Effector memory CD4-positive, alpha-beta T cell (primary cell): Measurements from ENCODE around the gene OR52D1.

Experiments
- DNase-seq, 3 donors: peaks; one replicate each; pipeline ENCODE4 v3.0.0-alpha.2; 2020
- H3K27ac ChIP-seq: 2 replicates; pipeline ENCODE4 v1.7.0; 2013; ENCODE audit warnings: mild to moderate bottlenecking, low read length, moderate library complexity; ENCODE audit not compliant: insufficient read depth, poor library complexity, severe bottlenecking
- H3K27me3 ChIP-seq: replicated peaks from 2 replicates; pipeline ENCODE4 v1.7.0; 2013; ENCODE audit warnings: mild to moderate bottlenecking, low read length; ENCODE audit not compliant: insufficient read depth, control insufficient read depth, poor library complexity, severe bottlenecking
- H3K36me3 ChIP-seq: 2 replicates; pipeline ENCODE4 v1.7.0; 2013; ENCODE audit warnings: mild to moderate bottlenecking, low read length, moderate library complexity; ENCODE audit not compliant: control insufficient read depth, insufficient read depth
- H3K4me1 ChIP-seq: 2 replicates; pipeline ENCODE4 v1.7.0; 2013; ENCODE audit warnings: low read length, mild to moderate bottlenecking; ENCODE audit not compliant: control insufficient read depth, insufficient read depth, poor library complexity, severe bottlenecking
- H3K4me3 ChIP-seq: 2 replicates; pipeline ENCODE4 v1.7.0; 2013; ENCODE audit warnings: low read length, low read depth, mild to moderate bottlenecking; ENCODE audit not compliant: insufficient read depth, poor library complexity, severe bottlenecking
- H3K9me3 ChIP-seq: 2 replicates; pipeline ENCODE4 v1.7.0; 2013; ENCODE audit warnings: mild to moderate bottlenecking, low read length, moderate library complexity; ENCODE audit not compliant: control insufficient read depth

OR52D1 gene

GRCh38 chr11:5508605-5509004 lies 20.1 kb downstream of the OR52D1 start:
- Histone ChIP-seq H3K4me3 (no peak overlapping the region), H3K4me1 (no peaks in the 10 kb centered on the region), H3K27me3 (no peaks in the 10 kb centered on the region), H3K36me3 (no peaks in the 10 kb centered on the region), H3K27ac (no peak overlapping the region), H3K9me3 (no peaks in the 10 kb centered on the region)
- DNase-seq, result no peak

- no peaks in the 10 kb centered on the region for H3K36me3 ChIP-seq
- H3K9me3 ChIP-seq, result no peaks in the 10 kb centered on the region
- H3K4me1 ChIP-seq, result no peaks in the 10 kb centered on the region
- H3K27me3 ChIP-seq, result no peaks in the 10 kb centered on the region
- no peak for DNase-seq
- H3K4me3 ChIP-seq, result no peak within 1 kb of the TSS
- no peak within 1 kb of the TSS for H3K27ac ChIP-seq
Observed at GRCh38 chr11:5509803-5510202, 21.3 kb downstream of the OR52D1 start, which contains the start of gene UBQLN3. TSS of gene UBQLN3 (minus strand) at chr11:5509957. CDS start at chr11:5509558, 399 bp downstream.

- H3K9me3 ChIP-seq, result no peaks in the 10 kb centered on the region
- no peaks in the 10 kb centered on the region for H3K36me3 ChIP-seq
- no peak overlapping the region for H3K4me3 ChIP-seq
- no peaks in the 10 kb centered on the region for H3K4me1 ChIP-seq
- no peak overlapping the region for H3K27ac ChIP-seq
- no peaks in the 10 kb centered on the region for H3K27me3 ChIP-seq
- DNase-seq, result no peak
Observed at GRCh38 chr11:5514841-5515240, 26.4 kb downstream of the OR52D1 start.

- H3K27ac ChIP-seq, result no peak within 1 kb of the TSS
- no peak for DNase-seq
Observed at GRCh38 chr11:5516599-5516998, 28.1 kb downstream of the OR52D1 start, which contains the start of gene UBQLNL. TSS of gene UBQLNL (minus strand) at chr11:5516699. CDS start at chr11:5516441, 258 bp downstream.

GRCh38 chr11:5521540-5521939 lies 33.1 kb downstream of the OR52D1 start:
- Histone ChIP-seq H3K27me3 (no peaks in the 10 kb centered on the region), H3K4me3 (no peak overlapping the region)

More at GRCh38 chr11:5516599-5516998, 28.1 kb downstream of the OR52D1 start, which contains the start of gene UBQLNL:
- H3K36me3 ChIP-seq, result no peaks in the 10 kb centered on the region
- no peaks in the 10 kb centered on the region for H3K9me3 ChIP-seq
- no peaks in the 10 kb centered on the region for H3K27me3 ChIP-seq
- H3K4me1 ChIP-seq, result no peaks in the 10 kb centered on the region
- H3K4me3 ChIP-seq, result no peak within 1 kb of the TSS

GRCh38 chr11:5522308-5522707 lies 33.8 kb downstream of the OR52D1 start:
- H3K27me3 ChIP-seq, result no peaks in the 10 kb centered on the region
- H3K4me3 ChIP-seq, result no peak overlapping the region
- H3K27ac ChIP-seq, result no peak overlapping the region
- no peaks in the 10 kb centered on the region for H3K9me3 ChIP-seq
- H3K36me3 ChIP-seq, result no peaks in the 10 kb centered on the region
- DNase-seq, result no peak
- no peaks in the 10 kb centered on the region for H3K4me1 ChIP-seq

More at GRCh38 chr11:5521540-5521939, 33.1 kb downstream of the OR52D1 start:
- DNase-seq, result no peak
- no peaks in the 10 kb centered on the region for H3K4me1 ChIP-seq
- H3K9me3 ChIP-seq, result no peaks in the 10 kb centered on the region
- H3K36me3 ChIP-seq, result no peaks in the 10 kb centered on the region
- H3K27ac ChIP-seq, result no peak overlapping the region

GRCh38 chr11:5524756-5525155 lies 36.3 kb downstream of the OR52D1 start:
- DNase-seq, result no peak
- no peaks in the 10 kb centered on the region for H3K27me3 ChIP-seq
- H3K27ac ChIP-seq, result no peak overlapping the region
- no peaks in the 10 kb centered on the region for H3K4me1 ChIP-seq
- no peaks in the 10 kb centered on the region for H3K9me3 ChIP-seq
- no peak overlapping the region for H3K4me3 ChIP-seq
- no peaks in the 10 kb centered on the region for H3K36me3 ChIP-seq

GRCh38 chr11:5527716-5528115 lies 39.2 kb downstream of the OR52D1 start:
- Histone ChIP-seq H3K27ac (no peak overlapping the region), H3K4me1 (no peaks in the 10 kb centered on the region), H3K27me3 (no peaks in the 10 kb centered on the region), H3K9me3 (no peaks in the 10 kb centered on the region), H3K36me3 (no peaks in the 10 kb centered on the region), H3K4me3 (no peak overlapping the region)
- DNase-seq, result no peak

GRCh38 chr11:5528495-5528894 lies 40.0 kb downstream of the OR52D1 start:
- Histone ChIP-seq H3K4me3 (no peak overlapping the region), H3K9me3 (no peaks in the 10 kb centered on the region), H3K4me1 (no peaks in the 10 kb centered on the region), H3K27me3 (no peaks in the 10 kb centered on the region), H3K27ac (no peak overlapping the region), H3K36me3 (no peaks in the 10 kb centered on the region)
- DNase-seq, result no peak

- no peak for DNase-seq
- H3K9me3 ChIP-seq, result no peaks in the 10 kb centered on the region
Observed at GRCh38 chr11:5531053-5531831, 42.8 kb downstream of the OR52D1 start.

More at GRCh38 chr11:5531053-5531831, 42.8 kb downstream of the OR52D1 start:
- H3K36me3 ChIP-seq, result no peaks in the 10 kb centered on the region
- no peak overlapping the region for H3K4me3 ChIP-seq
- H3K4me1 ChIP-seq, result no peaks in the 10 kb centered on the region
- H3K27me3 ChIP-seq, result no peaks in the 10 kb centered on the region
- no peak overlapping the region for H3K27ac ChIP-seq
